H7 (cell line): ENCODE data around the gene ESRP2. TPM values are rescaled to one million over a fixed set of nuclear protein-coding genes. Genes with fewer than 3 reads are reported as not detected.

ENCODE experiments used
- DNase-seq: peaks from one replicate; pipeline ENCODE4 v3.0.0; 2012
- H3K27me3 ChIP-seq: 2 replicates; pipeline ENCODE4 v1.6.0; 2011; ENCODE audit warnings: mild to moderate bottlenecking, low read length; ENCODE audit not compliant: control insufficient read depth, insufficient read depth
- H3K36me3 ChIP-seq: replicated peaks from 2 replicates; pipeline ENCODE4 v1.5.1; 2011; ENCODE audit warnings: low read length; ENCODE audit not compliant: control insufficient read depth, insufficient read depth
- H3K4me3 ChIP-seq: 2 replicates; pipeline ENCODE4 v1.5.1; 2011; ENCODE audit warnings: low read depth, mild to moderate bottlenecking, control low read depth, low read length, moderate library complexity; ENCODE audit not compliant: insufficient read depth
- total RNA-seq: library from RNA; depleted of rRNA; stranded (reverse); fragments of >200 nt; shearing (Covaris generic); gene quantifications from 2 replicates; pipeline ENCODE4 v1.2.3, GENCODE V29; 2014; rRNA removed

Gene ESRP2
- total RNA-seq = 15.5 and 18.0 TPM in 2 replicates

GRCh38 chr16:68235887-68236136, at the start of gene ESRP2:
TSS of gene ESRP2 (minus strand) at chr16:68236127. CDS start at chr16:68236045, 82 bp downstream.
- Histone ChIP-seq H3K36me3 (peaks cover 17% of the 10 kb centered on the region), H3K27me3 (peaks cover 4% of the 10 kb centered on the region; the same call in 1 of the 2 replicates), H3K4me3 (peak within 1 kb of the TSS; percentile 78)
- no peak for DNase-seq

GRCh38 chr16:68285683-68286082, 49.8 kb upstream of the ESRP2 start:
- peaks cover 2% of the 10 kb centered on the region for H3K36me3 ChIP-seq

GRCh38 chr16:68284847-68285246, 48.9 kb upstream of the ESRP2 start:
- DNase-seq = no peak
- H3K4me3 ChIP-seq = no peak overlapping the region
- H3K27me3 ChIP-seq = no peaks in the 10 kb centered on the region

More at GRCh38 chr16:68285683-68286082, 49.8 kb upstream of the ESRP2 start:
- Histone ChIP-seq H3K27me3 (no peaks in the 10 kb centered on the region), H3K4me3 (no peak overlapping the region)
- DNase-seq = no peak

GRCh38 chr16:68283801-68284598, 48.1 kb upstream of the ESRP2 start:
- peaks cover 2% of the 10 kb centered on the region for H3K36me3 ChIP-seq
- no peak for DNase-seq
- no peaks in the 10 kb centered on the region for H3K27me3 ChIP-seq

More at GRCh38 chr16:68284847-68285246, 48.9 kb upstream of the ESRP2 start:
- peaks cover 2% of the 10 kb centered on the region for H3K36me3 ChIP-seq

GRCh38 chr16:68283346-68283745, 47.4 kb upstream of the ESRP2 start:
- H3K4me3 ChIP-seq = no peak overlapping the region
- no peak for DNase-seq
- H3K36me3 ChIP-seq = peaks cover 2% of the 10 kb centered on the region
- no peaks in the 10 kb centered on the region for H3K27me3 ChIP-seq

More at GRCh38 chr16:68283801-68284598, 48.1 kb upstream of the ESRP2 start:
- no peak overlapping the region for H3K4me3 ChIP-seq

GRCh38 chr16:68282064-68282452, 46.1 kb upstream of the ESRP2 start:
- no peaks in the 10 kb centered on the region for H3K27me3 ChIP-seq
- no peak for DNase-seq
- no peaks in the 10 kb centered on the region; the same call in none of the 2 replicates for H3K36me3 ChIP-seq
- H3K4me3 ChIP-seq = no peak overlapping the region

- no peak overlapping the region for H3K4me3 ChIP-seq
- no peak for DNase-seq
- H3K27me3 ChIP-seq = no peaks in the 10 kb centered on the region
- no peaks in the 10 kb centered on the region; the same call in none of the 2 replicates for H3K36me3 ChIP-seq
Observed at GRCh38 chr16:68281368-68282063, 45.6 kb upstream of the ESRP2 start.

GRCh38 chr16:68279726-68280558, 44.0 kb upstream of the ESRP2 start:
- H3K27me3 ChIP-seq = no peaks in the 10 kb centered on the region
- H3K36me3 ChIP-seq = no peaks in the 10 kb centered on the region; the same call in none of the 2 replicates
- no peak for DNase-seq
- no peak overlapping the region for H3K4me3 ChIP-seq

- Histone ChIP-seq H3K4me3 (no peak overlapping the region), H3K36me3 (peaks cover 7% of the 10 kb centered on the region), H3K27me3 (no peaks in the 10 kb centered on the region)
- DNase-seq = no peak
Observed at GRCh38 chr16:68276223-68276622, 40.3 kb upstream of the ESRP2 start.

- peaks cover 7% of the 10 kb centered on the region for H3K36me3 ChIP-seq
- DNase-seq = no peak
Observed at GRCh38 chr16:68275611-68276191, 39.8 kb upstream of the ESRP2 start.

GRCh38 chr16:68274441-68274840, 38.5 kb upstream of the ESRP2 start:
- DNase-seq = no peak
- Histone ChIP-seq H3K36me3 (peaks cover 7% of the 10 kb centered on the region), H3K4me3 (no peak overlapping the region), H3K27me3 (no peaks in the 10 kb centered on the region)

More at GRCh38 chr16:68275611-68276191, 39.8 kb upstream of the ESRP2 start:
- H3K4me3 ChIP-seq = no peak overlapping the region
- no peaks in the 10 kb centered on the region for H3K27me3 ChIP-seq

- peaks cover 7% of the 10 kb centered on the region for H3K36me3 ChIP-seq
- no peaks in the 10 kb centered on the region for H3K27me3 ChIP-seq
- H3K4me3 ChIP-seq = no peak overlapping the region
- DNase-seq = no peak
Observed at GRCh38 chr16:68273896-68274295, 38.0 kb upstream of the ESRP2 start.

GRCh38 chr16:68273459-68273858, 37.5 kb upstream of the ESRP2 start:
- no peaks in the 10 kb centered on the region for H3K27me3 ChIP-seq
- H3K4me3 ChIP-seq = no peak overlapping the region
- no peak for DNase-seq
- H3K36me3 ChIP-seq = peaks cover 7% of the 10 kb centered on the region

- DNase-seq = no peak
- Histone ChIP-seq H3K4me3 (no peak overlapping the region), H3K27me3 (no peaks in the 10 kb centered on the region), H3K36me3 (peaks cover 7% of the 10 kb centered on the region)
Observed at GRCh38 chr16:68272507-68273209, 36.7 kb upstream of the ESRP2 start.
